Measurements from ENCODE around the gene VKORC1.

The VKORC1 gene

GRCh38 chr16:31063495-31063842 is 31.1 kb downstream of the VKORC1 start:
- DNase-seq (ENCODE audit: low read depth) = no peak

GRCh38 chr16:31061813-31062440 is 32.7 kb downstream of the VKORC1 start:
- no peak for DNase-seq (ENCODE audit: low read depth)

GRCh38 chr16:31061126-31061812 is 33.3 kb downstream of the VKORC1 start:
- DNase-seq (ENCODE audit: low read depth) = no peak

GRCh38 chr16:31055613-31056012 is 39.0 kb downstream of the VKORC1 start:
- no peak for DNase-seq (ENCODE audit: low read depth)

- no peak for DNase-seq (ENCODE audit: low read depth)
Measured at GRCh38 chr16:31052114-31052513, 42.5 kb downstream of the VKORC1 start.

- no peak for DNase-seq (ENCODE audit: low read depth)
Measured at GRCh38 chr16:31050280-31051030, 44.1 kb downstream of the VKORC1 start.

GRCh38 chr16:31043898-31044481 is 50.6 kb downstream of the VKORC1 start:
- DNase-seq (ENCODE audit: low read depth) = no peak

GRCh38 chr16:31043352-31043751 is 51.2 kb downstream of the VKORC1 start:
- no peak for DNase-seq (ENCODE audit: low read depth)

GRCh38 chr16:31042866-31043265 is 51.7 kb downstream of the VKORC1 start:
- DNase-seq (ENCODE audit: low read depth) = no peak
